Measurements from ENCODE around the gene TBL2. TPM values are rescaled to one million over a fixed set of nuclear protein-coding genes. Genes with fewer than 3 reads are reported as not detected.
A peak's percentile ranks its signal among the peaks of the same experiment; 100 is the strongest.
"Not testable (repeated sequence)": the region's sequence is repeated elsewhere in the genome, so short reads cannot be mapped to it uniquely, and the experiment has no call there.

Gene TBL2
- total and polyA plus RNA-seq, 5 donors, result 6.4 to 26.1 (median 11.5) TPM

GRCh38 chr7:73619394-73619793 is 41.0 kb upstream of the TBL2 start:
- H3K27ac ChIP-seq (ENCODE audit: low read length); ATAC-seq; H3K27me3 ChIP-seq (ENCODE audit: control insufficient read depth, insufficient read depth); H3K4me3 ChIP-seq (ENCODE audit: low read length); H3K4me1 ChIP-seq (ENCODE audit: control insufficient read depth, insufficient read depth, low read length); H3K9me3 ChIP-seq (ENCODE audit: control insufficient read depth, low read length); DNase-seq: not testable (repeated sequence)
- 82% methylated on average over 11 of the region's 11 CpGs for WGBS
- intact Hi-C loops (cut with DNase I), result loop anchor here in 1 of 4 donors (10.0 kb wide), 1 partner anchor 45 kb away; the partner anchor contains the start of gene VPS37D

DNA sequence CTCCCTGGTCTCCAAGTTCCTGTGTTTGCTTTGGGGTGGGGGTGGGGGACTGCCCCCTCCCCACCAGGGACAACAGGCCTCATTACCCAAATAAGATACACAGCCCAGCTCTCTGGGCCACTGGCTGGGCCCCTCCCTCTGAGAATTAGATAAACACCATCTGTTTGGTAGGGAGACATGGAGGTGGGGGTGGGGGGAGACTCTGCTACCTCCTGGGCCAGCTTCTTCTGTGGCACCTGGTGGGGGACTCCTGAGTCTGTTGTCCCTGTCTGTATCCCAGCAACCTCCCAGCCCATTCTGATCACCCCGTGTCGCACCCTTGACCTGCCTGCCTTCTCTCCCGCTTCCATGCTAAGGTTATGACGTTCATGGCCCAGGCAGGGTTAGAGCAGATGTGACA is 40.2 kb upstream of the TBL2 start:
- ATAC-seq, result no peak
- Histone ChIP-seq H3K27ac (ENCODE audit: low read length) (no peak overlapping the region), H3K4me1 (ENCODE audit: control insufficient read depth, insufficient read depth, low read length) (no peaks in the 10 kb centered on the region), H3K27me3 (ENCODE audit: control insufficient read depth, insufficient read depth) (no peaks in the 10 kb centered on the region), H3K4me3 (ENCODE audit: low read length) (no peak overlapping the region), H3K9me3 (ENCODE audit: control insufficient read depth, low read length) (no peaks in the 10 kb centered on the region)
- WGBS, result 53% methylated on average over 4 of the region's 4 CpGs
- DNase-seq, result no peak
- intact Hi-C loops (cut with DNase I), result loop anchor here in 1 of 4 donors (10.0 kb wide), 1 partner anchor 46 kb away; the partner anchor contains the start of gene VPS37D

- not testable (repeated sequence) for DNase-seq
Observed at GRCh38 chr7:73617520-73617919, 39.1 kb upstream of the TBL2 start.

DNA sequence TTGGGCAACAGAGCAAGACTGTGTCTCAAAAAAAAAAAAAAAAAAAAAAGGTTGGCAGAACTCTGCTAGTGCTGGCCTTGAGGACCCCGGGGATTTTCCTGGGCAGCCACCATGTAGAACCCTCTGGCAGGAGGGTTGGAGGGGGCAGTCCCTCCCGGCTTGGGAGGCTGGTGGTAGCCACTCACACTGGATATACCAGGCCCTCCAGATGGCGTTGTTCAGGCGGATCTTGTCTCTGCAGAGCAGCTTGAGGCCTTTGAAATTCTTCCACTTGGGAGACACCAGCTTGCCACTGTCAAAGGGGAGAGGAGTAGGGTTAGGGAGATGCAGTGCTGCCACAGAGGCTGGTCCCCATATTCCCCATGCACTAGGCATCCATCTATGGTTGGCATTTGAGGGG is 37.5 kb upstream of the TBL2 start:
- DNase-seq, result no peak
- WGBS, result 62% methylated on average over 4 of the region's 4 CpGs
- no peaks in the 10 kb centered on the region for H3K4me1 ChIP-seq (ENCODE audit: control insufficient read depth, insufficient read depth, low read length)
- intact Hi-C loops (cut with DNase I), result loop anchor here in 1 of 4 donors (10.0 kb wide), 1 partner anchor 49 kb away; the partner anchor contains the start of gene VPS37D
- H3K9me3 ChIP-seq (ENCODE audit: control insufficient read depth, low read length), result no peaks in the 10 kb centered on the region
- H3K27me3 ChIP-seq (ENCODE audit: control insufficient read depth, insufficient read depth), result no peaks in the 10 kb centered on the region
- no peak overlapping the region for H3K4me3 ChIP-seq (ENCODE audit: low read length)
- no peak for ATAC-seq
- no peak overlapping the region for H3K27ac ChIP-seq (ENCODE audit: low read length)

More at GRCh38 chr7:73617520-73617919, 39.1 kb upstream of the TBL2 start:
- not testable (repeated sequence) for H3K27me3 ChIP-seq (ENCODE audit: control insufficient read depth, insufficient read depth); H3K27ac ChIP-seq (ENCODE audit: low read length); ATAC-seq; H3K9me3 ChIP-seq (ENCODE audit: control insufficient read depth, low read length); H3K4me3 ChIP-seq (ENCODE audit: low read length); H3K4me1 ChIP-seq (ENCODE audit: control insufficient read depth, insufficient read depth, low read length)
- intact Hi-C loops (cut with DNase I), result loop anchor here in 1 of 4 donors (10.0 kb wide), 1 partner anchor 47 kb away; the partner anchor contains the start of gene VPS37D
- WGBS, result 95% methylated on average over 9 of the region's 9 CpGs

GRCh38 chr7:73614937-73615336 is 36.6 kb upstream of the TBL2 start:
- not testable (repeated sequence) for H3K27me3 ChIP-seq (ENCODE audit: control insufficient read depth, insufficient read depth); ATAC-seq; H3K27ac ChIP-seq (ENCODE audit: low read length); H3K4me3 ChIP-seq (ENCODE audit: low read length); DNase-seq; H3K9me3 ChIP-seq (ENCODE audit: control insufficient read depth, low read length); H3K4me1 ChIP-seq (ENCODE audit: control insufficient read depth, insufficient read depth, low read length)
- WGBS, result 79% methylated on average over 10 of the region's 10 CpGs
- intact Hi-C loops (cut with DNase I), result loop anchor here in 1 of 4 donors (10.0 kb wide), 1 partner anchor 50 kb away; the partner anchor contains the start of gene VPS37D

DNA sequence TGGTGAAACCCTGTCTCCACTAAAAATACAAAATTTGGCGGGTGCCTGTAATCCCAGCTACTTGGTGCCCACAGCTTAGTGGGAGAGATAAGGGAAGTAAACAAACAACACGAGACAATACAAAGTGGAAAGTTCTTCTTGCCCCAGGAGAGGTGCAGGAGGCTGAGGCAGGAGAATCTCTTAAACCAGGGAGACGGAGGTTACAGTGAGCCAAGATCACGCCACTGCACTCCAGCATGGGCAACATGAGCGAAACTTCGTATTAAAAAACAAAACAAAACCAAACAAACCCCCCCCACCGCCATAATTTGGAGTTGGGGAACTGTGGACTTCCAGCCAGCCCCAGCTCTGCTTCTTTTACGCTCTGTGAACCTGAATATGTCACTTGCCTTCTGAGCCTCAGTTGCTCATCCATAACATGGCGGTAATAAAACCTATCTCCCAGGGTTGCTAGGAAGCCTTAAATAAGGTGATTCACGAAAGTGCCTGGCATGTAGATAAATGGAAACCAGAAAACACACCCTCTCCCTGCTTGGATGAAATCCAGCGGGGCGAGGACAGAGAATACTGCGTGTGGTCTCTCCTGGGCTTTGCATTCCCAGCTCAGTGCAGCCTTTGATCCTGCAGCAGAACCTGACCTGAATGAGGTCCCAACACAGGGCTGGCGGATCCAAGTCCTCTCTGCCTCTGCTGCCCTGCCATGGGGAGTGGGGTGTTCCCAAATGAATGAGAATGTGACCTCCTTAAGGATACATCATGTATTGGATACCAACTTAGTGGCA is 35.8 kb upstream of the TBL2 start:
- ATAC-seq, result no peak
- intact Hi-C loops (cut with DNase I), result loop anchor here in 1 of 4 donors (10.0 kb wide), 1 partner anchor 51 kb away; the partner anchor contains the start of gene VPS37D
- no peak overlapping the region for H3K4me3 ChIP-seq (ENCODE audit: low read length)
- no peaks in the 10 kb centered on the region for H3K4me1 ChIP-seq (ENCODE audit: control insufficient read depth, insufficient read depth, low read length)
- H3K27me3 ChIP-seq (ENCODE audit: control insufficient read depth, insufficient read depth), result no peaks in the 10 kb centered on the region
- 57% methylated on average over 14 of the region's 14 CpGs for WGBS
- no peak for DNase-seq
- H3K27ac ChIP-seq (ENCODE audit: low read length), result no peak overlapping the region
- H3K9me3 ChIP-seq (ENCODE audit: control insufficient read depth, low read length), result no peaks in the 10 kb centered on the region

GRCh38 chr7:73612598-73613269 is 34.4 kb upstream of the TBL2 start:
- whole genome bisulfite sequencing, result 5% methylated on average over 11 of the region's 11 CpGs
- no peak overlapping the region for H3K27ac ChIP-seq (ENCODE audit: low read length)
- no peak overlapping the region for H3K4me3 ChIP-seq (ENCODE audit: low read length)
- H3K27me3 ChIP-seq (ENCODE audit: control insufficient read depth, insufficient read depth), result no peaks in the 10 kb centered on the region
- DNase-seq, result no peak
- H3K9me3 ChIP-seq (ENCODE audit: control insufficient read depth, low read length), result no peaks in the 10 kb centered on the region
- ATAC-seq, result peak in 1 of 2 donors; percentile 49
- no peaks in the 10 kb centered on the region for H3K4me1 ChIP-seq (ENCODE audit: control insufficient read depth, insufficient read depth, low read length)
- intact Hi-C loops (cut with DNase I), result loop anchor here in 1 of 4 donors (10.0 kb wide), 1 partner anchor 52 kb away; the partner anchor contains the start of gene VPS37D

DNA sequence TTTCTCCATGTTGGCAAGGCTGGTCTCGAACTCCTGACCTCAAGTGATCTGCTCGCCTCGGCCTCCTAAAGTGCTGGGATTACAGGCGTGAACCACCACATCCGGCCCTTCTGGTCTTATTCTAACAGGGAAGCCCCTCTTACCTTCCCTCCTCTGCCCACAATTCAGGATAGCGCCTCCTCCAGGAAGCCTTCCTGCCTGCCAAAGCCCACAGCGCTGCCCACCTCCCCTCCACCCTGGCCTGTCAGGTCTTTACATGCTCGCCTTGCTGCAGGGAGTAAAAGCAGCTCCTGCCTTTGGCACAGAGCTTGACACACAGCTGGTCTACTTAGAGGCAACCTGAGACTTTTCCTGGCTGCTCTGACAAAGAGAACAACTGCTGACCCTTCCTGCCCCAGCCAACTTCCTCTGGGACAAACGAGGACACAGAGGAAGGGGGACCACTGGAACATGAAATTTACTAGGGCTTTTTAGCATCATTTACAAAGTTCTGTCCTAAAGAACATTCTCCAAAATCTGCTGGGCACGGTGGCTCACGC is 32.7 kb upstream of the TBL2 start:
- WGBS, result 68% methylated on average over 11 of the region's 11 CpGs
- no peaks in the 10 kb centered on the region for H3K27me3 ChIP-seq (ENCODE audit: control insufficient read depth, insufficient read depth)
- no peaks in the 10 kb centered on the region for H3K9me3 ChIP-seq (ENCODE audit: control insufficient read depth, low read length)
- DNase-seq (no peak), ATAC-seq (no peak)
- intact Hi-C loops (cut with DNase I), result loop anchor here in 1 of 4 donors (10.0 kb wide), 1 partner anchor 54 kb away; the partner anchor contains the start of gene VPS37D
- no peak overlapping the region for H3K4me3 ChIP-seq (ENCODE audit: low read length)
- no peak overlapping the region for H3K27ac ChIP-seq (ENCODE audit: low read length)
- no peaks in the 10 kb centered on the region for H3K4me1 ChIP-seq (ENCODE audit: control insufficient read depth, insufficient read depth, low read length)

GRCh38 chr7:73610105-73610504 is 31.7 kb upstream of the TBL2 start:
- H3K4me3 ChIP-seq (ENCODE audit: low read length), result no peak overlapping the region
- no peak overlapping the region for H3K27ac ChIP-seq (ENCODE audit: low read length)
- intact Hi-C loops (cut with DNase I), result loop anchor here in 1 of 4 donors (10.0 kb wide), 1 partner anchor 55 kb away; the partner anchor contains the start of gene VPS37D
- no peak for DNase-seq
- no peak for ATAC-seq
- WGBS, result 78% methylated on average over 4 of the region's 4 CpGs
- no peaks in the 10 kb centered on the region for H3K27me3 ChIP-seq (ENCODE audit: control insufficient read depth, insufficient read depth)
- H3K4me1 ChIP-seq (ENCODE audit: control insufficient read depth, insufficient read depth, low read length), result no peaks in the 10 kb centered on the region
- H3K9me3 ChIP-seq (ENCODE audit: control insufficient read depth, low read length), result no peaks in the 10 kb centered on the region

DNA sequence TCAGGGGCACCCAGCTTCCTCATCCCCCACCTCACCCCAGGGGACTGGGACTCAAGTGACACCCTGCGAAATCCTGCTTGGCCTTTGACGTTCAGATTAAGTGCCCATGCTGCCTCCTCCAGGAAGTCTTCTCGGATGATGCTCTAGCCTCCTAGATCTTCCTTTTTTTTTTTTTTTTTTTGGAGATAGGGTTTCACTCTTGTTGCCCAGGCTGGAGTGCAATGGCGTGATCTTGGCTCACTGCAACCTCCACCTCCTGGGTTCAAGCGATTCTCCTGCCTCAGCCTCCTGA is 29.3 kb upstream of the TBL2 start:
- intact Hi-C loops (cut with DNase I), result loop anchor here (2.0 to 10.0 kb wide), 5 partner anchors 57 to 245 kb away; partner anchors contain the start of gene VPS37D (in 1 of the 4)

More for the DNA sequence above, 29.3 kb upstream of the TBL2 start:
- WGBS, result 57% methylated on average over 5 of the region's 5 CpGs
- not testable (repeated sequence) for H3K27ac ChIP-seq (ENCODE audit: low read length); DNase-seq; ATAC-seq; H3K9me3 ChIP-seq (ENCODE audit: control insufficient read depth, low read length); H3K4me1 ChIP-seq (ENCODE audit: control insufficient read depth, insufficient read depth, low read length); H3K27me3 ChIP-seq (ENCODE audit: control insufficient read depth, insufficient read depth); H3K4me3 ChIP-seq (ENCODE audit: low read length)
